K562 (cell line): ENCODE measurements around the gene SLC6A8.

ENCODE experiments used
- NCOA4 ChIP-seq: fragments of 450-650 bp; IDR thresholded peaks from 2 replicates; pipeline ENCODE4 v1.6.1; 2018; ENCODE audit warnings: mild to moderate bottlenecking; ENCODE audit not compliant: partially characterized antibody
- POLR2A ChIP-seq: fragments of 450-650 bp; conservative IDR thresholded peaks from 2 replicates; pipeline ENCODE4 v1.6.1; 2016
- ZNF561 ChIP-seq: fragments of 450-650 bp; formaldehyde crosslinking; conservative IDR thresholded peaks from 2 replicates; pipeline ENCODE4 v1.4.0; 2020; ENCODE audit warnings: mild to moderate bottlenecking, moderate library complexity

DNA sequence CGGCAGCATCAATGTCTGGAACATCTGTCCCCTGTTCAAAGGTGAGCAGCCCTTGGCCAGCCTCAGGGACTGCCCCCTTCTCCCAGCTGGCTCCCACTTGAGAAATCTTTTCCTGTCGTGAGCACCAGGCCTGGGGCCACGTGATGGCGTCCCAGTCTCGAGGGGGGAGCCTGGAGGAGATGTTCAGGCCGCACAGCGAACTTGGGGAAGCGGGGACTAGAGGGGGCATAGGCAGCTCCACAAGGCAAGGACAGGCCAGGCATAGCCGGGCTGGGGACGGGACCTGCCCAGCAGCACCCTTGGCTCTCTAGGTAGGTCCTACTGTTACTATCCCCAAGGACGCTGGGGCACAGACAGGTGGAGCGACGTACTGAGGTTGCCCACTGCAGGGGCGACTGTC lies 2.7 kb downstream of the SLC6A8 start:
- TF ChIP-seq POLR2A, result no peak
- no peak for TF ChIP-seq NCOA4
- no peak for TF ChIP-seq ZNF561 (CRISPR knock-in tag)
